PC-3 (cell line): ENCODE measurements around the gene SOX5.

Experiments
- CTCF ChIP-seq: fragments of 300-600 bp; sonication (generic); conservative IDR thresholded peaks from 2 replicates; pipeline ENCODE4 v1.5.1; 2017; ENCODE audit warnings: antibody characterized with exemption, low read depth, mild to moderate bottlenecking, low read length
- EZH2phosphoT487 ChIP-seq: fragments of 300-600 bp; sonication (generic); IDR thresholded peaks from 2 replicates; pipeline ENCODE4 v1.6.1; 2018; ENCODE audit warnings: mild to moderate bottlenecking, antibody characterized with exemption, low read length, borderline replicate concordance

- TF ChIP-seq CTCF (no peak), EZH2phosphoT487 (no peak)
Measured at GRCh38 chr12:23555180-23555824, 394.2 kb downstream of the SOX5 start.
